HG02678 (cell line): ENCODE results near the gene BAZ2B.
"Not testable (repeated sequence)": the region's sequence is repeated elsewhere in the genome, so short reads cannot be mapped to it uniquely, and the experiment has no call there.

Experiments
- ATAC-seq: cut with Tn5 transposase; IDR thresholded peaks from one replicate; pipeline ENCODE4 v1.9.1; 2021; ENCODE audit warnings: mild to moderate bottlenecking, moderate library complexity; ENCODE audit not compliant: unreplicated experiment

BAZ2B gene

GRCh38 chr2:159438720-159439353 lies 177.5 kb downstream of the BAZ2B start:
- ATAC-seq: no peak

DNA sequence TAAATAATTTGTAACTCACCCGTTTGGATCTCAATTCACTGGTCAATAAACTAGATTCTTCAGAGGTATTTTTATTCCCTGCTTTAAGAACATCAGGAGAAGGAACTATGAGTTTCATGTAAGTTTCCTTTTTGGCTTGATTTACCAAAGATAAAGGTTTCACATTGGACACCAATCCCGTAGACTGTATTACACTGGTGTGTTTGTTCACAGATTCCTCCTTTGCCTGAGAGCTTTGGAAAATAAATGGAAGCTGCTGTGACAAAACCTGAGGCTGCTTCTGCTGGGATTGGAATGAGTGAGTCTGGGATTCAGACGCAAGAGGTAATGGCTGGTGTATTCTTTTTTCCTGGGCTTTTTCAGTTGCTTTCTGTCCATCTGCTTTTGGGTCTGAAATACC lies 178.1 kb downstream of the BAZ2B start:
- ATAC-seq: no peak

GRCh38 chr2:159432610-159433009 lies 183.7 kb downstream of the BAZ2B start:
- ATAC-seq: no peak

DNA sequence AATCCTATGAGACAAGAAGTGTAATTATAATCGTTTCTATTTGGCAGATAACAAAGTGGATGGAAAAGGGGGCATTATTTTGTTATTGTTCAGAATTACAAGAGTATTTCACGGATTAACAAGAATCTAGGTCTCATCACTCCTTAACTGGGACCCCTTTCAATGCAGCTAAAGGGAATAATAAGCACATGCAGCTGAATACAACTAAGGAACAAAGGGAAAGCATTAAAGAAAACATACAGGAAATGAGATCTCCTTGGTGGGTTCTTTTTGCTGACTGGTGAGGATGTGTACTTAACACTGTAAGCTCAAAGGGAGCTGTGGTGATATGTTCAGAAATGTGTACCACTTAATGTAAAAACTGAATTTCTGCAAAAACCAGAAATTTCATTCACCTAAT lies 189.3 kb downstream of the BAZ2B start:
- ATAC-seq: no peak

DNA sequence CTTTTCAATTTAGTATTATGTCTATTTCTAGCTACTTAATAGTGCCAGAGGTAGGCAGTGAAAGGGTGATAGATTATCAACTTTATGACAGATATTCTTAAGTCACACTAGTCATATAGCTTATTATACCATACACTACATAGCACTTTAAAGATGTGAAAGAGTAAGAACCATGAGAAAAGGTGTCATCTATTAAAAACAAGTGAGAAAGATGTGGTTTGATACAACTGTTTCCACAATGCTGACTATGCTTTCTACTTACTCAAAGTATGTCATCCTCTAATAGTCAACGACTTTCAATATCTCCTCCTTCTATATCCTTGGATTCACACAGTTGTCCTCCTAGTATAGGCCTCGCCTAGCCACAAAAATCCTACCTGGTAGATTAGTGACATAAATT lies 196.9 kb downstream of the BAZ2B start:
- ATAC-seq: no peak

GRCh38 chr2:159411460-159411859 lies 204.9 kb downstream of the BAZ2B start:
- no peak for ATAC-seq

- ATAC-seq: no peak
These were observed 206.1 kb downstream of the BAZ2B start for GRCh38 chr2:159410276-159410675.

DNA sequence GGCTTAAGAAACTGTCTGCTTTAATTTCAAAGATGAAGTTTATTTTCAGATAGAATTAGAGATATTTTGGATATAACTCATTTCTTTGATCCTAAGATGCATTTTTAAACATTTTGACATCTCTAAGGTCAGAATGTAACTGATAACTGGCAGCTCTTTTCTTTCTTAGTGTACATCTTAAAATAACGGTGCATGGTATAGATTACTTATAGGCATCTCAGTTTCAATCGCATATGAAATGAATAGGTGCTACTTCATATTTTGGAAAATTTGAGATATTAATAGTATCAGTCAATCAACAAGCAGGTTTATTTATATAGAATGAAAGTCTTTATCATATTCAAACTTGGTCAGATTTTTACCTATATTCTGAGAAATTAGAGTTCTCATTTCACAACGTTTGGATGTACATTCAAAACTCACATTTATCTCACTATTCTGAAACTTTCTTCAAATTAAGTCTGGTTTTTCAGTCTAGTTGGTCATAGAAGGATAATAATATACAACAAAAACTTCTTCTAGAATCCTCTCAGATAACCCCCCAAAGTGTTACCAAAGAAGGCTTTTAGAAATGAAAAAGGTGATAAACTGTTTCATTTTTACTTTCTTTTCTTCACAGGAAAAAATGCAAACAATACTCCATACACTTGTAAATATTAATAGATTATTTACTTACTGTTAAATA lies 207.1 kb downstream of the BAZ2B start:
- no peak for ATAC-seq

DNA sequence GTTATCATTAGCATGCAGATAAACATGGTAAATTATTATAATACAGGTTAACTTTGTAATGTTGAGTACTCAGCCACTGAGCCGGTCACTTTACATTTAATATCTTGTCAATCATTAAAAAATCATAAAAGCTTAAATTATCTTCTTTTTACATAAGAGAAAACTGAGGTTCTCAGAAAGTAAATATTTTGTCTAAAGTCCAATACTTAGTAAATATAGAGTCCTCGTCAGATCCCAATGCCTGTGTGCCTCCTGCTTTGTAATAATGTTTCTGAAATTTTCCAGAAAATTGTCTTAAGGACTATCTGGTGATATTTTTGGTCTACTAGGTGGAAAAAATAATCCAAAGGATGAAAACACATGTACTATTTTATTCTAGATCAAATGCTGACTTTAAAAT lies 213.6 kb downstream of the BAZ2B start:
- ATAC-seq: no peak

DNA sequence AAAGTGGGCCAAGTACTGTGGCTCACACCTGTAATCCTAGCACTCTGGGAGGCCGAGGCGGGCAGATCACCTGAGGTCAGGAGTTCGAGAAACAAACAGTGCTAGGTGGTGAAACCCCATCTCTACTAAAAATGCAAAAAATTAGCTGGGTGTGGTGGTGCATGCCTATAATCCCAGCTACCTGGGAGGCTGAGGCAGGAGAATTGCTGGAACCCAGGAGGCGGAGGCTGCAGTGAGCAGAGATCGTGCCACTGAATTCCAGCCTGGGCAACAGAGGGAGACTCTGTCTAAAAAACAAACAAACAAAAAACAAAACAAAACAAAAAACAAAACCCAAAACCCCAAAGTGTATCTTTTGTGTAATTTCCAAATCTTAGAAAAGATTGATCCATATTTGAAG lies 214.2 kb downstream of the BAZ2B start:
- not testable (repeated sequence) for ATAC-seq

DNA sequence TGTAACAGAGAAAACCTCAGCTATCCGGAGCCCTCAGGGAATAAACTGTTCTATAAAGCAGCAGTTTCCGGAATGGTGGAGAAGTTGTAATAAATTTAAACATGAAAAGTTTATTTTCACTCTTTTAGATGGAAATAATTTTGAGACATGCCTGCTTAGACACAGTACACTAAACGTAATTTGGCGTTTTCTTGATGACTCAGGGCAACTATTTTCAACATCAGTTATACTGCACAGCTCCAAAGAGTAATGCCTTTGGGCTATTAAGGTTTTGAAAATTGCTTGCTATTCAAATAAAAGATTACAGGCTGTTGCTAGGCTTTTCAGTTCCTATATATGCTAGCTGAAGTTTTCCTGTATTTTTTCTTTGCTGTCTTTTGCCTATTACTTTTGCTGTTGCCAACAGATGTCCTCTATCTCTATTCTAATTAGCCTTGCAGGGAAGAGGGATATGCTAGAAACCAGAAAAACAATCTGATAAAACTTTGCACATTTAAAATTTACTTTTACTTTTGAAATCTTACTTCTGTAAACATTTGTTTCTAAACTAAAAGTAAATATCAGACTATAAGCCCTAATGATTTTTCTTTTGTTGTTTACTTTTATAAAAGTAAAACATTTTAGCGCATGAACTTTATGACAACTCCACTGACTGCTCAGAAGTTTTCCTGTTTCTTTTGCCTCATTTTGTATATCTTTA lies 216.5 kb downstream of the BAZ2B start:
- no peak for ATAC-seq

DNA sequence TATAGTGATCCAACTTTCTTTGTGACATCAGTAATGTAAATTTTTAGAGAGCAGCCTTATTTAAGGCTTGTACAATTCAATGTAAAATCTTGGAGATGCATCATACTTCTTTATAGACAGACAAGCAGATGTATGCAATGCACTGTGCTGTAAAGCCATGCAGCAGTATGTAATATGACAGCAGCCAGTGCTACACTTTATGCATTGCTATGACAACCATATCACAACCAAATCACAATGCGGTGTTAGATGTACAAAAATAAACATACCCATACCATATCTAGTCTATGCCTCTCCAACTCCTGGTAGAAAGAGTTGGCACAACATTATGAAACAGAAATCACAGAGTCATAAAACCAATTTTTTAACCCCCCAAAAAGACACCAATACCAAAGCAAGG lies 219.5 kb downstream of the BAZ2B start:
- ATAC-seq: no peak

GRCh38 chr2:159382447-159383028 lies 233.8 kb downstream of the BAZ2B start:
- no peak for ATAC-seq

- peak; percentile 70 for ATAC-seq
These were observed 234.8 kb downstream of the BAZ2B start for GRCh38 chr2:159381574-159381973.

DNA sequence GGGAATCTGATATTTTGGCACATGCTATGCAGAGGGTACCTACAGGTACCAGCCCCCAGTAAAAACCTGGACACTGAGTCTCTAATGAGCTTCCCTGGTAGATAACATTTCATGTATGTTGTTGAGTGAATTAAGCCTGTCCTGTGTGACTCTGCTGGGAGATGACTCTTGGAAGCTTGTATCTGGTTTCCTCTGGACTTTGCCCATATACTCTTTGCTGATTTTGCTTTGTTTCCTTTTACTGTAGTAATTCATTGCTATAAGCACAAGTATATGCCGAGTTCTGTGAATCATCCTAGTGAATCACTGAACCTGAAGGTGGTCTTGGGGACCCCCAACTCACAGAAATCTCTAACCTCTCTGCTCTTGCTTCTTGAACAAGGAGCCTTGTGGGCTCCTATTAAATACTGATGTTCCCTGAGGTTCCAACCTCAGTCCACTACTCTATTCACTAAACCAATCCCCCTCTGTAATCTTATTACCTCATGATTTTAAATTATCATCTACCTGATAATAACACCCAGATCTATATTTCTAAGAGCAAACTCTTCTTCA lies 235.6 kb downstream of the BAZ2B start:
- ATAC-seq: no peak

- no peak for ATAC-seq
These were observed 237.2 kb downstream of the BAZ2B start for GRCh38 chr2:159379181-159379580.

- no peak for ATAC-seq
These were observed 241.1 kb downstream of the BAZ2B start for GRCh38 chr2:159375241-159375640.

- ATAC-seq: no peak
These were observed 244.8 kb downstream of the BAZ2B start for GRCh38 chr2:159371506-159371905.

DNA sequence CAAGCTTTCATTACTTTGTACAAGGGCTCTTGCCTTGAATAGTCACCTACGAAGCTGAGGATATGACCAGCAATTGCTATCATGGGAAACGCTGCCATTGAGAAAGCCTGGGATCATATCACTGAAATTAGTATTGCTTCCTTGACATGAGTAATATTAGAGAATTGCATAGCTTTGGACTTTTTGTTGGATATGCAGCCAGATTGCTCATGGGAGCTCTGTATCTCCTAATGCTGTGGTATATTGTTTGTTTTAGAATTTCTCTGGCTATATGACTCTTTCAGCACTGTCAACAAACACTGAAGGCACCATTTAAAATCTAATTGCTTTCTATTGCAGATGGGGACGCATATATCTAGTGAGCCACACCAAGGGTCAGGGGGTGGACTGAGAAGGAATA lies 249.8 kb downstream of the BAZ2B start:
- ATAC-seq: no peak

- ATAC-seq: peak; percentile 69
These were observed 253.5 kb downstream of the BAZ2B start for GRCh38 chr2:159362816-159363251.

- ATAC-seq: no peak
These were observed 254.3 kb downstream of the BAZ2B start for GRCh38 chr2:159362094-159362493.
